Neuron (in vitro differentiated cells): Measurements from ENCODE around the gene ZSCAN25.
"Not testable (repeated sequence)": the region's sequence is repeated elsewhere in the genome, so short reads cannot be mapped to it uniquely, and the experiment has no call there.

Source experiments
- H2AFZ ChIP-seq: one replicate; pipeline ENCODE4 v1.6.1; 2013; ENCODE audit warnings: low read depth, mild to moderate bottlenecking, inconsistent platforms, low read length, moderate library complexity
- H3K27me3 ChIP-seq: one replicate; pipeline ENCODE4 v1.6.1; 2013; ENCODE audit warnings: low read length; ENCODE audit not compliant: insufficient read depth
- H3K36me3 ChIP-seq: one replicate; pipeline ENCODE4 v1.6.1; 2013; ENCODE audit warnings: low read length; ENCODE audit not compliant: insufficient read depth
- H3K4me1 ChIP-seq: one replicate; pipeline ENCODE4 v1.6.1; 2013; ENCODE audit warnings: low read length; ENCODE audit not compliant: insufficient read depth
- H3K4me3 ChIP-seq: 2 replicates; pipeline ENCODE4 v1.5.1; 2013; ENCODE audit warnings: mild to moderate bottlenecking, low read length, moderate library complexity
- H3K9me3 ChIP-seq: one replicate; pipeline ENCODE4 v1.6.1; 2013; ENCODE audit warnings: low read length

ZSCAN25 gene

GRCh38 chr7:99639267-99639666, 22.5 kb downstream of the ZSCAN25 start:
- no peaks in the 10 kb centered on the region for H3K27me3 ChIP-seq
- H2AFZ ChIP-seq: no peak overlapping the region
- H3K9me3 ChIP-seq: no peaks in the 10 kb centered on the region
- H3K36me3 ChIP-seq: peaks cover 4% of the 10 kb centered on the region
- no peaks in the 10 kb centered on the region for H3K4me1 ChIP-seq
- no peak overlapping the region for H3K4me3 ChIP-seq

- Histone ChIP-seq H3K9me3 (peaks cover 7% of the 10 kb centered on the region), H3K36me3 (peaks cover 6% of the 10 kb centered on the region), H3K4me3 (no peak overlapping the region), H2AFZ (no peak overlapping the region), H3K27me3 (no peaks in the 10 kb centered on the region), H3K4me1 (no peaks in the 10 kb centered on the region)
Measured at GRCh38 chr7:99642027-99642426, 25.3 kb downstream of the ZSCAN25 start.

DNA sequence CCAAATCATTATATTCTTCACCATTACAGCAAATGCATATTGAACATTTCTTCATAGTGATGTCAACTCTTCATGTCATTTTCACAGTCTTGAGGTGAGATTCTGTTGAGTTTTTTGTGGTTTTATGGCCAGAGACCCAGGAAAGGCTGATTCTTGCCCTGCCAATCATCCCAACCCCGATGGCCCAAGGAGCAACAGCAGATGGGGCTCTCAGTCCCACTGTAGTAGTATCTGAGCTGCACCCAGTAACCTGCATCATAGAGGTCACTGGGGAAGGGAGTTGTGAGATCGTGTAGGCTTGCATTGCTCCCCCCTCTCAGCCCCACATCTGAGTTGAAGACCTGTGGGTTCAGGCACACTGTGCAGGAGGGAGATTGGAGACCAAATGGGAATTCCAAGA, 26.7 kb downstream of the ZSCAN25 start:
- Histone ChIP-seq H2AFZ (no peak overlapping the region), H3K4me3 (no peak overlapping the region), H3K27me3 (no peaks in the 10 kb centered on the region), H3K9me3 (peaks cover 7% of the 10 kb centered on the region), H3K4me1 (no peaks in the 10 kb centered on the region), H3K36me3 (peaks cover 6% of the 10 kb centered on the region)

GRCh38 chr7:99644431-99644830, 27.7 kb downstream of the ZSCAN25 start:
- Histone ChIP-seq H3K27me3 (no peaks in the 10 kb centered on the region), H3K4me1 (no peaks in the 10 kb centered on the region), H3K36me3 (peaks cover 6% of the 10 kb centered on the region), H2AFZ (no peak overlapping the region), H3K9me3 (peaks cover 7% of the 10 kb centered on the region), H3K4me3 (no peak overlapping the region)

- no peaks in the 10 kb centered on the region for H3K27me3 ChIP-seq
- H3K4me3 ChIP-seq: no peak overlapping the region
- H3K36me3 ChIP-seq: peaks cover 6% of the 10 kb centered on the region
- peaks cover 7% of the 10 kb centered on the region for H3K9me3 ChIP-seq
- H2AFZ ChIP-seq: no peak overlapping the region
- H3K4me1 ChIP-seq: no peaks in the 10 kb centered on the region
Measured at GRCh38 chr7:99645590-99645989, 28.8 kb downstream of the ZSCAN25 start.

GRCh38 chr7:99648843-99649242, 32.1 kb downstream of the ZSCAN25 start:
- H3K4me1 ChIP-seq: no peaks in the 10 kb centered on the region
- no peak overlapping the region for H3K4me3 ChIP-seq
- H3K9me3 ChIP-seq: peaks cover 7% of the 10 kb centered on the region
- H2AFZ ChIP-seq: no peak overlapping the region
- H3K36me3 ChIP-seq: peaks cover 2% of the 10 kb centered on the region
- H3K27me3 ChIP-seq: no peaks in the 10 kb centered on the region

GRCh38 chr7:99651290-99651689, 34.5 kb downstream of the ZSCAN25 start:
- H3K9me3 ChIP-seq: no peaks in the 10 kb centered on the region
- no peaks in the 10 kb centered on the region for H3K27me3 ChIP-seq
- no peaks in the 10 kb centered on the region for H3K36me3 ChIP-seq
- no peaks in the 10 kb centered on the region for H3K4me1 ChIP-seq
- no peak overlapping the region for H2AFZ ChIP-seq
- H3K4me3 ChIP-seq: no peak overlapping the region

- no peak overlapping the region for H2AFZ ChIP-seq
- H3K36me3 ChIP-seq: no peaks in the 10 kb centered on the region
- H3K4me3 ChIP-seq: no peak overlapping the region
- no peaks in the 10 kb centered on the region for H3K27me3 ChIP-seq
- no peaks in the 10 kb centered on the region for H3K4me1 ChIP-seq
- no peaks in the 10 kb centered on the region for H3K9me3 ChIP-seq
Measured at GRCh38 chr7:99652671-99653070, 35.9 kb downstream of the ZSCAN25 start.

DNA sequence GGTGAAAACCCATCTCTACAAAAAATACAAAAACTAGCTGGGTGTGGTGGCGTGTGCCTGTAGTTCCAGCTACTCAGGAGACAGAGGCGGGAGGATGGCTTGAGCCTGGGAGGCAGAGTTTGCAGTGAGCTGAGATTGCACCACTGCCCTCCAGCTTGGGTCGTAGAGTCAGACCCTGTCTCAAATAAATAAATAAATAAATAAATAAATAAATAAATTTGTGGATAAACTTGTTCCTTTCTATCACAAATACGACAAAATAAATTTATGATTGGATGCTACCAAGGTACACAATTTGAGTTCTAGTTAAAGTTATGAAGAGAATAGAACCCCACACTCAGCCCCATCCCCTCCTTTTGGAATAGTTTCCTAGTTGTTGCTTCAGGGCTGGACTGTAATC, 36.5 kb downstream of the ZSCAN25 start:
- H3K9me3 ChIP-seq, H3K27me3 ChIP-seq, H3K4me1 ChIP-seq, H3K4me3 ChIP-seq, H2AFZ ChIP-seq, H3K36me3 ChIP-seq: not testable (repeated sequence)

DNA sequence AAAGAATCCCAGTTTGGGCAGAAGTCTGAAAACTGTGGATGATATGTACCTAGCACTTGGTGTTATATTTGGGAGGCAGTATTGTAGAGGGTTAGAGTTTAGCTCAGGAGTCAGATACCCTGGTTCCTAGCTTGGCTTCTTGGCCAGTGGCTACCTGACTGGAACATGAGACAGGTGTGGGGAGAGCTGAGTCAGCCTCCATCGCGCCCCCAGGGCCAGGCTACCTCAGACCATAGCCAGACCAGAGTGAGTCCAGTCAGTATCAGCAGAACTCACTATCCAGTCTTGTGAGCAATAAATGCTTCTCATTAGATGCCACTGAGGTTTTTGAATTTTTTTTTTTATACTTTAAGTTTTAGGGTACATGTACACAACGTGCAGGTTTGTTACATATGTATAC, 37.0 kb downstream of the ZSCAN25 start:
- H3K27me3 ChIP-seq: no peaks in the 10 kb centered on the region
- no peaks in the 10 kb centered on the region for H3K4me1 ChIP-seq
- H2AFZ ChIP-seq: no peak overlapping the region
- no peaks in the 10 kb centered on the region for H3K9me3 ChIP-seq
- no peak overlapping the region for H3K4me3 ChIP-seq
- no peaks in the 10 kb centered on the region for H3K36me3 ChIP-seq

GRCh38 chr7:99654626-99655025, 37.9 kb downstream of the ZSCAN25 start:
- not testable (repeated sequence) for H3K4me3 ChIP-seq, H2AFZ ChIP-seq, H3K27me3 ChIP-seq, H3K9me3 ChIP-seq, H3K4me1 ChIP-seq, H3K36me3 ChIP-seq

DNA sequence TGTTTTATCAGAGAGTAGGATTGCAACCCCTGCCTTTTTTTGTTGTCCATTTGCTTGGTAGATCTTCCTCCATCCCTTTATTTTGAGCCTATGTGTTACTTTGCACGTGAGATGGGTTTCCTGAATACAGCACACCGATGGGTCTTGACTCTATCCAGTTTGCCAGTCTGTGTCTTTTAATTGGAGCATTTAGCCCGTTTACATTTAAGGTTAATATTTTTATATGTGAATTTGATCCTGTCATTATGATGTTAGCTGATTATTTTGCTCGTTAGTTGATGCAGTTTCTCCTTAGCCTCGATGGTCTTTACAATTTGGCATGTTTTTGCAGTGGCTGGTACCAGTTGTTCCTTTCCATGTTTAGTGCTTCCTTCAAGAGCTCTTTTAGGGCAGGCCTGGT, 41.1 kb downstream of the ZSCAN25 start:
- not testable (repeated sequence) for H3K9me3 ChIP-seq, H3K4me3 ChIP-seq, H2AFZ ChIP-seq, H3K27me3 ChIP-seq, H3K4me1 ChIP-seq, H3K36me3 ChIP-seq

GRCh38 chr7:99665312-99666012, 48.7 kb downstream of the ZSCAN25 start:
- Histone ChIP-seq H3K9me3 (no peaks in the 10 kb centered on the region), H2AFZ (no peak overlapping the region), H3K4me3 (no peak overlapping the region), H3K36me3 (no peaks in the 10 kb centered on the region), H3K4me1 (peaks cover 3% of the 10 kb centered on the region), H3K27me3 (no peaks in the 10 kb centered on the region)

DNA sequence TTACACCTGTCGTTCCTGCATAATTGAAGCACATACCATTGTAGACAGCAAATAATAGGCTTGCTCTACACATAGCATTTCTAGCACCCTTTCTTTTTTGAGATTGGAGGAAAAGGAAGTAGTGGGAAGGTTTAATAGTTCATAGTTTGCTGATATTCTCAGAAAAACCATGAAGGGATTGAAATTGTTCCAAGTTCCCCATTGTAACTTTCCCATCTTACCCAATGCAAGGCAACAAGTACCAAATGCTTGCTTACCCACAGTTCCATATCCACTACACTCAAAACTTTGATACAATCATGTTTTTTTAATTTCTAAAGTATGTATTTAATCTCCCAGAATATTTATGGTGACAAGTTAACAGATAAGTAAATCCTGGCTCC, 49.3 kb downstream of the ZSCAN25 start:
- Histone ChIP-seq H3K4me1 (peaks cover 3% of the 10 kb centered on the region), H3K4me3 (no peak overlapping the region), H3K36me3 (no peaks in the 10 kb centered on the region), H3K27me3 (no peaks in the 10 kb centered on the region), H3K9me3 (no peaks in the 10 kb centered on the region), H2AFZ (no peak overlapping the region)
